HL-60 (cell line): Measurements from ENCODE around the gene AMER2.

Experiments
- CTCF ChIP-seq: IDR thresholded peaks from one replicate; pipeline ENCODE4 v1.5.1; 2011; ENCODE audit warnings: low read length, control low read depth, inconsistent platforms; ENCODE audit not compliant: insufficient read depth
- GABPA ChIP-seq: IDR thresholded peaks from 2 replicates; pipeline ENCODE4 v1.6.1; 2012; ENCODE audit warnings: low read depth
- POLR2AphosphoS5 ChIP-seq: IDR thresholded peaks from 2 replicates; pipeline ENCODE4 v1.6.1; 2012; ENCODE audit warnings: low read depth

- TF ChIP-seq CTCF, result no peak
- TF ChIP-seq POLR2AphosphoS5, result no peak
- no peak for TF ChIP-seq GABPA
Measured at GRCh38 chr13:25181597-25181996, 9.5 kb upstream of the AMER2 start.
